Stomach (tissue), 4 donors: ENCODE measurements around the gene KCND2.

Source experiments
- CTCF ChIP-seq, 7 experiments: fragments of 450-650 bp in 4 of 7; fragments of 200-600 bp in 3 of 7; sonication (generic) in 3 of 7; IDR thresholded peaks; one replicate each; pipeline ENCODE4 v1.5.1; 2016 to 2019; ENCODE audit warnings: antibody characterized with exemption in 7 of 7, control low read depth in 2 of 7, mild to moderate bottlenecking in 1 of 7
- POLR2AphosphoS5 ChIP-seq, 3 donors: sonication (generic); formaldehyde crosslinking; IDR thresholded peaks; one replicate each; pipeline ENCODE4 v1.6.1; 2016; ENCODE audit warnings: antibody characterized with exemption in 3 of 3

GRCh38 chr7:120732256-120732655, 459.3 kb downstream of the KCND2 start:
- TF ChIP-seq CTCF (IDR thresholded peaks at IDR 0.05), result no peak
- TF ChIP-seq POLR2AphosphoS5 (IDR thresholded peaks at IDR 0.05), result no peak
